Measurements from ENCODE around the gene STRIP2. TPM values are rescaled to one million over a fixed set of nuclear protein-coding genes. Genes with fewer than 3 reads are reported as not detected.

Gene STRIP2
- total RNA-seq, 1 donor from 2014 or later, result 0.49 TPM

DNA sequence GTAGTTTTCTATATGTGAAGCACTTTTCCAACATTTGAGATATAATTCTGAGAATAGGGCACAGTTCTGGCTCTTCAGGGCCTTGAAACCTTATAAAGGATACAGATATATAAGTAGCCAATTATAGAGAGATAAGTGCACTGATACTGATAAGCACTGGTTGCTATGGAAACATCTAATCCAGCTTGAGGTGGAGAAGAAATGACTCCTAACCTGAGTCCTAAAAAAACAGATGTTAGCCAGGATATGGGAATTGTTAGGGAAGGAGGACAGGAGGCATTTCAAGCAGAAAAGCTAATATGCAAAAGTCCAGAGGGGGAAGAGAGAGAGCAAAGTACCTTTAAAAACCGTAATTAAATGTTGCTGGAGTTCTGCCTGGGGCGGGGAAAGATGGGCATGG, 30.8 kb downstream of the STRIP2 start:
- TF ChIP-seq, protein P1, sequence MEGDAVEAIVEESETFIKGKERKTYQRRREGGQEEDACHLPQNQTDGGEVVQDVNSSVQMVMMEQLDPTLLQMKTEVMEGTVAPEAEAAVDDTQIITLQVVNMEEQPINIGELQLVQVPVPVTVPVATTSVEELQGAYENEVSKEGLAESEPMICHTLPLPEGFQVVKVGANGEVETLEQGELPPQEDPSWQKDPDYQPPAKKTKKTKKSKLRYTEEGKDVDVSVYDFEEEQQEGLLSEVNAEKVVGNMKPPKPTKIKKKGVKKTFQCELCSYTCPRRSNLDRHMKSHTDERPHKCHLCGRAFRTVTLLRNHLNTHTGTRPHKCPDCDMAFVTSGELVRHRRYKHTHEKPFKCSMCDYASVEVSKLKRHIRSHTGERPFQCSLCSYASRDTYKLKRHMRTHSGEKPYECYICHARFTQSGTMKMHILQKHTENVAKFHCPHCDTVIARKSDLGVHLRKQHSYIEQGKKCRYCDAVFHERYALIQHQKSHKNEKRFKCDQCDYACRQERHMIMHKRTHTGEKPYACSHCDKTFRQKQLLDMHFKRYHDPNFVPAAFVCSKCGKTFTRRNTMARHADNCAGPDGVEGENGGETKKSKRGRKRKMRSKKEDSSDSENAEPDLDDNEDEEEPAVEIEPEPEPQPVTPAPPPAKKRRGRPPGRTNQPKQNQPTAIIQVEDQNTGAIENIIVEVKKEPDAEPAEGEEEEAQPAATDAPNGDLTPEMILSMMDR (IDR thresholded peaks at IDR 0.05), result no peak
- TF ChIP-seq POLR2AphosphoS5 (IDR thresholded peaks at IDR 0.05; ENCODE audit: insufficient read depth in 1 of 2, low read depth in 1 of 2), result no peak
- TF ChIP-seq POLR2A (IDR thresholded peaks at IDR 0.05), result no peak
- no peaks in the 10 kb centered on the region for H3K9me3 ChIP-seq
- no peak for DNase-seq (ENCODE audit: extremely low spot score in 2 of 2)
- no peak overlapping the region for H3K4me3 ChIP-seq
- intact Hi-C loops (cut with DNase I), result loop anchor here (10.0 kb wide), 1 partner anchor 100 kb away; no protein-coding TSS in a partner anchor
- H3K27ac ChIP-seq, result no peak overlapping the region
- H3K36me3 ChIP-seq, result no peaks in the 10 kb centered on the region
- H3K4me1 ChIP-seq, result no peaks in the 10 kb centered on the region
- H3K27me3 ChIP-seq, result no peaks in the 10 kb centered on the region

DNA sequence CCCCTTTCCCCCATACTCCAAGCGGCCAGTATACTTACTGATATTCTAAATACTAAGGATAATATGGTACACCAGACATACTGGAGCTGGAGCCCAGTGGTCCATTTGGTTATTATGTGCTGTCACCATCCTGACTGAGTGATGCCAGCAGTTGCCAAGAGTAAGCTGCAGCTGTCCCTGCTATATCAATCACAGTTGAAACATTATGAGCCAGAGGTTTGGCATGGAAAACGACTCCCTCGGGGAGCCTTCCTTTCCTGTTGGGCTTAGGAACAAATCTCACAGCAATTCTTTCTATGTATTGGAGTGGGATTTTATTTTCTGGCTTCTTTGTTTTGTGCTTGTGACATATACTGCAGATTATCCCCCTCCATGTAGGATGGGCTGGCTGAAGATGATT, 32.6 kb downstream of the STRIP2 start:
- H3K9me3 ChIP-seq, result no peaks in the 10 kb centered on the region
- H3K27ac ChIP-seq, result no peak overlapping the region
- TF ChIP-seq, protein P1 (IDR thresholded peaks at IDR 0.05), result no peak
- TF ChIP-seq POLR2AphosphoS5 (IDR thresholded peaks at IDR 0.05; ENCODE audit: insufficient read depth in 1 of 2, low read depth in 1 of 2), result no peak
- TF ChIP-seq POLR2A (IDR thresholded peaks at IDR 0.05), result no peak
- DNase-seq (ENCODE audit: extremely low spot score in 2 of 2), result no peak
- intact Hi-C loops (cut with DNase I), result loop anchor here (10.0 kb wide), 1 partner anchor 102 kb away; no protein-coding TSS in a partner anchor
- no peak overlapping the region for H3K4me3 ChIP-seq
- no peaks in the 10 kb centered on the region for H3K27me3 ChIP-seq
- H3K36me3 ChIP-seq, result no peaks in the 10 kb centered on the region
- no peaks in the 10 kb centered on the region for H3K4me1 ChIP-seq

DNA sequence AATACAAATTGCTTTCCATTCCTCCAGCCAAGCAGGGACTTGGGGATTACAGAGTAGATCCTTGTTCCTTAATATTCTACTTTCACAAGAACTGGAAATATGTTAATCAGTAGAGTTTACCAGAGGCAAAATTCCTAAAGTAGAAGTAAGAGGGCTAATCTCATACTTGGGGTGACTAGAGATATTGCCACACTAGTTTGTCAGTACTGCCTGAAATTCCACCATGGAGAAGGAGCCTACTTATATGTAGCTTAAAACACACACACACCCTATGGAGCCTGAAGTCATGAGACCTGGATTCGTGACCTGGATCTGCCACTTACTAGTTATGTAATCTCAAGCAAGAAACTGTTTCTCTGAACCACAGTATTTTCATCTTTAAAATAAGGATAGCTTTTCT, 33.9 kb downstream of the STRIP2 start:
- TF ChIP-seq POLR2A (IDR thresholded peaks at IDR 0.05) (no peak), POLR2AphosphoS5 (IDR thresholded peaks at IDR 0.05; ENCODE audit: insufficient read depth in 1 of 2, low read depth in 1 of 2) (no peak)
- TF ChIP-seq, protein P1 (IDR thresholded peaks at IDR 0.05), result no peak
- DNase-seq (ENCODE audit: extremely low spot score in 2 of 2), result no peak
- H3K4me3 ChIP-seq, result no peak overlapping the region
- no peaks in the 10 kb centered on the region for H3K27me3 ChIP-seq
- H3K36me3 ChIP-seq, result no peaks in the 10 kb centered on the region
- H3K9me3 ChIP-seq, result no peaks in the 10 kb centered on the region
- H3K4me1 ChIP-seq, result no peaks in the 10 kb centered on the region
- H3K27ac ChIP-seq, result no peak overlapping the region
- intact Hi-C loops (cut with DNase I), result loop anchor here (10.0 kb wide), 1 partner anchor 103 kb away; no protein-coding TSS in a partner anchor

DNA sequence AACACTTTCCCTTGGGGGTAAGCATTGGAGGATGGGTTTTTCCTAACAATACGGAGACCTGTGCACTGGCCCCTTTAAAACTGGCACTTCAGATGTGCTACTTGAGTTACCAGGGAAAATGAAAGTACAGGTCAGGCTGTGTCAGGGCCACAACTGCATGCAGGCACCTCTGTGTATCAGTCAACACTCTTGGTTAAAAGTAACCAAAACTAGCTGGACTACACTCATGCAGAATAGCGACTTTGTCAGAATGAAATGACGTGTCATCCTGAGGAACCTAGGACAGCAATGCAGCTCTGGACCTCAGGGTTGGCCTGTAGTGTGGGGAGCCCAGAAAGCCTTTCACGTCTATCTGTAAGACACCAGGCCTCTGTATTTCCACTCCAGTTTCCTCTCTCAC, 34.3 kb downstream of the STRIP2 start:
- no peak overlapping the region for H3K27ac ChIP-seq
- no peak overlapping the region for H3K4me3 ChIP-seq
- intact Hi-C loops (cut with DNase I), result loop anchor here (10.0 kb wide), 1 partner anchor 104 kb away; no protein-coding TSS in a partner anchor
- no peaks in the 10 kb centered on the region for H3K9me3 ChIP-seq
- no peaks in the 10 kb centered on the region for H3K36me3 ChIP-seq
- no peak for TF ChIP-seq POLR2AphosphoS5 (IDR thresholded peaks at IDR 0.05; ENCODE audit: insufficient read depth in 1 of 2, low read depth in 1 of 2)
- TF ChIP-seq POLR2A (IDR thresholded peaks at IDR 0.05), result no peak
- TF ChIP-seq, protein P1 (IDR thresholded peaks at IDR 0.05), result no peak
- H3K27me3 ChIP-seq, result no peaks in the 10 kb centered on the region
- no peaks in the 10 kb centered on the region for H3K4me1 ChIP-seq
- DNase-seq (ENCODE audit: extremely low spot score in 2 of 2), result no peak

DNA sequence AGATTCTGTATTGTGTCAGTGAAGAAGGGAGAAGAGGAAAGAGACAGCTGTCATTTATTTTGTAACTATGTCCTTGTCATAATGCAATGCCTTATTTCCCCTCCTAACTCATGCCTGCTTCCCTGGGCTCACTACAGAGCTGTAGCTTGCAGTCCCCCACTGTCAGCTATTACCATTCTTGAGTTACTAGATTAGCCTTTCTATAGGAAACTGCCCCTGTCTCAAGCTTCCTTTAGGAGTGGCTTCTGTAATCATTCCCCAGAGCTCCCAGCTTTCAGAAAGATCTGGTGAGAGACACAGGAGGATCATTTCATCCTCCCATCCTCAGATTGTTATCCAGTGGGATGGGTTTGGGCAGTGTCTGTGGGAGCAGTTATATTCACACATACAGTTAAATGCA, 35.7 kb downstream of the STRIP2 start:
- Histone ChIP-seq H3K27me3 (no peaks in the 10 kb centered on the region), H3K9me3 (no peaks in the 10 kb centered on the region), H3K36me3 (no peaks in the 10 kb centered on the region), H3K4me1 (no peaks in the 10 kb centered on the region), H3K27ac (no peak overlapping the region), H3K4me3 (no peak overlapping the region)
- DNase-seq (ENCODE audit: extremely low spot score in 2 of 2), result no peak
- intact Hi-C loops (cut with DNase I), result loop anchor here (5.0 to 10.0 kb wide), 3 partner anchors 105 to 253 kb away; no protein-coding TSS in a partner anchor
- TF ChIP-seq POLR2A (IDR thresholded peaks at IDR 0.05) (no peak), POLR2AphosphoS5 (IDR thresholded peaks at IDR 0.05; ENCODE audit: insufficient read depth in 1 of 2, low read depth in 1 of 2) (no peak)
- TF ChIP-seq, protein P1 (IDR thresholded peaks at IDR 0.05), result no peak

All from vagina (tissue), 2 donors.